NCI-H345 (cell line): Measurements from ENCODE around the gene LSMEM2.
"Not testable (repeated sequence)": the region's sequence is repeated elsewhere in the genome, so short reads cannot be mapped to it uniquely, and the experiment has no call there.

ENCODE experiments used
- DNase-seq: peaks from one replicate; lab custom pipeline; 2025; lab: John Stamatoyannopoulos, UW

Gene LSMEM2

GRCh38 chr3:50298836-50299637 is 20.1 kb downstream of the LSMEM2 start, which contains the start of the genes HYAL3 and NAA80:
HYAL3 (minus strand) TSS chr3:50299405; CDS start chr3:50295602, 3,803 bp downstream.
NAA80 (minus strand) TSS chr3:50299405; CDS start chr3:50297463, 1,942 bp downstream.
- peak; percentile 97 for DNase-seq

- DNase-seq: no peak
Measured at GRCh38 chr3:50299638-50299928, 20.7 kb downstream of the LSMEM2 start.

GRCh38 chr3:50299929-50300680 is 21.2 kb downstream of the LSMEM2 start:
- no peak for DNase-seq

GRCh38 chr3:50300681-50301254 is 21.9 kb downstream of the LSMEM2 start:
- DNase-seq: no peak

- no peak for DNase-seq
Measured at GRCh38 chr3:50302095-50303012, 23.5 kb downstream of the LSMEM2 start.

- DNase-seq: no peak
Measured at GRCh38 chr3:50303013-50303815, 24.3 kb downstream of the LSMEM2 start, which contains the start of gene HYAL1. HYAL1 (minus strand) TSS chr3:50303574; CDS start chr3:50302956, 618 bp downstream.

- no peak for DNase-seq
Measured at GRCh38 chr3:50304601-50305000, 25.7 kb downstream of the LSMEM2 start.

GRCh38 chr3:50312041-50312440 is 33.2 kb downstream of the LSMEM2 start:
- not testable (repeated sequence) for DNase-seq

- no peak for DNase-seq
Measured at GRCh38 chr3:50314342-50314741, 35.5 kb downstream of the LSMEM2 start.

- no peak for DNase-seq
Measured at GRCh38 chr3:50314816-50315215, 35.9 kb downstream of the LSMEM2 start.

GRCh38 chr3:50316657-50317242 is 37.9 kb downstream of the LSMEM2 start:
- no peak for DNase-seq

GRCh38 chr3:50317300-50317699 is 38.4 kb downstream of the LSMEM2 start:
- DNase-seq: no peak

GRCh38 chr3:50318163-50318562 is 39.3 kb downstream of the LSMEM2 start:
- DNase-seq: no peak

- DNase-seq: no peak
Measured at GRCh38 chr3:50318615-50319014, 39.7 kb downstream of the LSMEM2 start.

GRCh38 chr3:50319181-50319893 is 40.5 kb downstream of the LSMEM2 start:
- no peak for DNase-seq

- DNase-seq: no peak
Measured at GRCh38 chr3:50319894-50320625, 41.2 kb downstream of the LSMEM2 start.

GRCh38 chr3:50320853-50321335 is 42.0 kb downstream of the LSMEM2 start:
- peak; percentile 77 for DNase-seq

GRCh38 chr3:50321336-50322114 is 42.6 kb downstream of the LSMEM2 start:
- DNase-seq: peak; percentile 77
